Retinal pigment epithelial cell (primary cell): ENCODE measurements around the gene IKZF2.

Source experiments
- DNase-seq: peaks from one replicate; pipeline ENCODE4 v3.0.0-alpha.2; 2010; ENCODE audit warnings: low read depth
- H3K4me3 ChIP-seq: 2 replicates; pipeline ENCODE4 v1.5.1; 2011; ENCODE audit warnings: mild to moderate bottlenecking, low read length, control low read depth, moderate library complexity
- CTCF ChIP-seq: conservative IDR thresholded peaks from 2 replicates; pipeline ENCODE4 v1.5.1; 2011; ENCODE audit warnings: low read depth, low read length, control low read depth, inconsistent platforms

IKZF2 gene

GRCh38 chr2:213011505-213011904, 139.9 kb downstream of the IKZF2 start:
- no peak for DNase-seq
- TF ChIP-seq CTCF = no peak
- H3K4me3 ChIP-seq = no peak overlapping the region

GRCh38 chr2:213010106-213010779, 141.2 kb downstream of the IKZF2 start:
- no peak for TF ChIP-seq CTCF
- no peak for DNase-seq
- no peak overlapping the region for H3K4me3 ChIP-seq

- no peak for TF ChIP-seq CTCF
- no peak overlapping the region for H3K4me3 ChIP-seq
- DNase-seq = no peak
Measured at GRCh38 chr2:213007290-213007838, 144.0 kb downstream of the IKZF2 start.

DNA sequence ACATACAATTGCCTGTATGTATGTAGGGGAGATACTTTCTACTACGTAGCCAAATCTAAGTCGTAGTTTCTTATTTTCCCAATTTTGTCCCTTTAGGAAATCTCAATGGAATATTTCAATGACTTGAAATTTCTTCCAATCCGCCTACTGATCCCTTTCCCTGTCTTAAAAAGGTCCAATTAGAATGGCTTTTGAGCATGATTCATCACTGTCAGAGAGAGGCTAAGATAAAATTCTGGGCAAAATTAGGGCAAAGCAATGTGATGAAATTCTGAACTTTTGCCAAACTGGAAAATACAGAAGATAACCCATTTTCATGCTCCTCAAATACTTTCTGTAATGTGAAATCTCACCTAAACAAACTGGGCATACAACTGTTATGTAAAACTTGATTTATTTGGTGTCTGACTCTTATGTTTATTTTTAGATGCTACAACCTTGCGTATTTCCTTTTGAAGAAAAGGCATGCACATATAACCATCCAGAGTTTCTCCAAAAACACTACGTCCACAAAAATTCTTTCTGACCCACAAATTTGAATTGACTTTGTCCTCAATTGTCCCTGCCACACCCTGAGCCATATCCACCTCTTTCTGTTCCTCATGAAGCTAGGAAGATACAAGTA, 147.1 kb downstream of the IKZF2 start:
- no peak for DNase-seq
- no peak overlapping the region for H3K4me3 ChIP-seq
- no peak for TF ChIP-seq CTCF

- no peak for DNase-seq
- H3K4me3 ChIP-seq = no peak overlapping the region
- no peak for TF ChIP-seq CTCF
Measured at GRCh38 chr2:213002383-213002782, 149.0 kb downstream of the IKZF2 start.

- TF ChIP-seq CTCF = no peak
- DNase-seq = no peak
- no peak overlapping the region for H3K4me3 ChIP-seq
Measured at GRCh38 chr2:213001297-213001910, 150.0 kb downstream of the IKZF2 start.
